T-helper 17 cell (primary cell): ENCODE results near the gene ZC3HAV1. TPM values are rescaled to one million over a fixed set of nuclear protein-coding genes. Genes with fewer than 3 reads are reported as not detected.

Experiments
- ATAC-seq: fragments of 150-1000 bp; cut with Tn5 transposase; 2 replicates; pipeline ENCODE4 v1.10.0; 2021; ENCODE audit warnings: mild to moderate bottlenecking, moderate library complexity
- DNase-seq, 3 donors: peaks; one replicate each; pipeline versions ENCODE4 v3.0.0 to v3.0.0-alpha.2; 2020 to 2021
- H3K9me3 ChIP-seq: one replicate; pipeline ENCODE4 v1.7.0; 2013; ENCODE audit warnings: low read length, mild to moderate bottlenecking; ENCODE audit not compliant: control insufficient read depth, poor library complexity, severe bottlenecking
- H3K27ac Mint-ChIP-seq: one replicate; pipeline ENCODE4 v1.8.0; 2022; ENCODE audit warnings: mild to moderate bottlenecking, moderate library complexity, mixed read lengths
- H3K27me3 Mint-ChIP-seq: one replicate; pipeline ENCODE4 v1.8.0; 2022; ENCODE audit warnings: mixed read lengths
- H3K36me3 Mint-ChIP-seq: one replicate; pipeline ENCODE4 v1.8.0; 2022; ENCODE audit warnings: low read depth, mixed read lengths
- H3K4me1 Mint-ChIP-seq: one replicate; pipeline ENCODE4 v1.8.0; 2022; ENCODE audit warnings: mild to moderate bottlenecking, mixed read lengths
- H3K4me3 Mint-ChIP-seq: one replicate; pipeline ENCODE4 v1.8.0; 2022; ENCODE audit warnings: mild to moderate bottlenecking, moderate library complexity, mixed read lengths
- total RNA-seq, 4 donors: library from RNA in 2 of 4; stranded (reverse) in 2 of 4; gene quantifications; one replicate each; pipeline ENCODE4 v1.2.3 and lab custom pipeline; 2022 to 2026

ZC3HAV1 gene
- total RNA-seq, 2 donors from 2014 or later: 154 to 177 TPM

- no peaks in the 10 kb centered on the region for H3K27me3 Mint-ChIP-seq
- no peak for DNase-seq
- peaks cover 14% of the 10 kb centered on the region for H3K4me1 Mint-ChIP-seq
- no peak overlapping the region for H3K4me3 Mint-ChIP-seq
- peak overlapping the region; percentile 82 for H3K27ac Mint-ChIP-seq
- no peaks in the 10 kb centered on the region for H3K9me3 ChIP-seq
- no peak for ATAC-seq
- peaks cover 6% of the 10 kb centered on the region for H3K36me3 Mint-ChIP-seq
Observed at GRCh38 chr7:139054101-139054500, 55.4 kb downstream of the ZC3HAV1 start.

- Mint-ChIP-seq H3K4me1 (peaks cover 21% of the 10 kb centered on the region), H3K27me3 (no peaks in the 10 kb centered on the region), H3K27ac (peak overlapping the region; percentile 68), H3K36me3 (peaks cover 5% of the 10 kb centered on the region), H3K4me3 (no peak overlapping the region)
- no peak for ATAC-seq
- DNase-seq: no peak
- H3K9me3 ChIP-seq: no peaks in the 10 kb centered on the region
Observed at GRCh38 chr7:139051655-139052054, 57.9 kb downstream of the ZC3HAV1 start.

- Mint-ChIP-seq H3K4me1 (peaks cover 35% of the 10 kb centered on the region), H3K27ac (peak overlapping the region; percentile 68), H3K4me3 (peak overlapping the region; percentile 36), H3K36me3 (peaks cover 11% of the 10 kb centered on the region), H3K27me3 (no peaks in the 10 kb centered on the region)
- ATAC-seq (no peak), DNase-seq (no peak)
- no peaks in the 10 kb centered on the region for H3K9me3 ChIP-seq
Observed at GRCh38 chr7:139049936-139050335, 59.6 kb downstream of the ZC3HAV1 start.

GRCh38 chr7:139049111-139049510 is 60.4 kb downstream of the ZC3HAV1 start:
- DNase-seq (no peak), ATAC-seq (no peak)
- Mint-ChIP-seq H3K36me3 (peaks cover 10% of the 10 kb centered on the region), H3K27me3 (no peaks in the 10 kb centered on the region), H3K4me3 (peak overlapping the region; percentile 36), H3K27ac (peak overlapping the region; percentile 68), H3K4me1 (peaks cover 42% of the 10 kb centered on the region)
- H3K9me3 ChIP-seq: no peaks in the 10 kb centered on the region

GRCh38 chr7:139047970-139048369 is 61.5 kb downstream of the ZC3HAV1 start:
- H3K27me3 Mint-ChIP-seq: no peaks in the 10 kb centered on the region
- peaks cover 11% of the 10 kb centered on the region for H3K36me3 Mint-ChIP-seq
- no peak for ATAC-seq
- peak overlapping the region; percentile 68 for H3K27ac Mint-ChIP-seq
- H3K4me3 Mint-ChIP-seq: no peak overlapping the region
- peaks cover 49% of the 10 kb centered on the region for H3K4me1 Mint-ChIP-seq
- no peaks in the 10 kb centered on the region for H3K9me3 ChIP-seq
- no peak for DNase-seq

GRCh38 chr7:139046143-139046542 is 63.4 kb downstream of the ZC3HAV1 start:
- peaks cover 58% of the 10 kb centered on the region for H3K4me1 Mint-ChIP-seq
- H3K36me3 Mint-ChIP-seq: peaks cover 12% of the 10 kb centered on the region
- H3K27me3 Mint-ChIP-seq: no peaks in the 10 kb centered on the region
- no peaks in the 10 kb centered on the region for H3K9me3 ChIP-seq
- DNase-seq (no peak), ATAC-seq (no peak)
- peak overlapping the region; percentile 50 for H3K4me3 Mint-ChIP-seq
- peak overlapping the region; percentile 72 for H3K27ac Mint-ChIP-seq

- H3K27me3 Mint-ChIP-seq: no peaks in the 10 kb centered on the region
- no peaks in the 10 kb centered on the region for H3K9me3 ChIP-seq
- peak overlapping the region; percentile 15 for H3K4me3 Mint-ChIP-seq
- peak overlapping the region; percentile 72 for H3K27ac Mint-ChIP-seq
- H3K4me1 Mint-ChIP-seq: peaks cover 65% of the 10 kb centered on the region
- DNase-seq (no peak), ATAC-seq (peak; percentile 40)
- peaks cover 13% of the 10 kb centered on the region for H3K36me3 Mint-ChIP-seq
Observed at GRCh38 chr7:139044813-139045794, 64.4 kb downstream of the ZC3HAV1 start.

- Mint-ChIP-seq H3K4me3 (peak overlapping the region; percentile 56), H3K4me1 (peaks cover 59% of the 10 kb centered on the region)
Observed at GRCh38 chr7:139043823-139044812, 65.4 kb downstream of the ZC3HAV1 start.

GRCh38 chr7:139041378-139042085 is 68.0 kb downstream of the ZC3HAV1 start:
- Mint-ChIP-seq H3K27ac (peak overlapping the region; percentile 59), H3K27me3 (no peaks in the 10 kb centered on the region), H3K36me3 (peaks cover 9% of the 10 kb centered on the region), H3K4me3 (peak overlapping the region; percentile 77), H3K4me1 (peaks cover 51% of the 10 kb centered on the region)
- ATAC-seq (peak; percentile 53), DNase-seq (no peak)
- no peaks in the 10 kb centered on the region for H3K9me3 ChIP-seq

More at GRCh38 chr7:139043823-139044812, 65.4 kb downstream of the ZC3HAV1 start:
- DNase-seq (peak; percentile 36 to 60 (median 38)), ATAC-seq (peak; percentile 78)
- H3K27me3 Mint-ChIP-seq: no peaks in the 10 kb centered on the region
- no peaks in the 10 kb centered on the region for H3K9me3 ChIP-seq
- H3K27ac Mint-ChIP-seq: peak overlapping the region; percentile 59
- H3K36me3 Mint-ChIP-seq: peaks cover 11% of the 10 kb centered on the region

GRCh38 chr7:139038691-139039090 is 70.8 kb downstream of the ZC3HAV1 start:
- H3K9me3 ChIP-seq: no peaks in the 10 kb centered on the region
- Mint-ChIP-seq H3K4me1 (peaks cover 35% of the 10 kb centered on the region), H3K27ac (peak overlapping the region; percentile 49), H3K4me3 (no peak overlapping the region), H3K36me3 (peaks cover 2% of the 10 kb centered on the region), H3K27me3 (no peaks in the 10 kb centered on the region)
- ATAC-seq (no peak), DNase-seq (no peak)

GRCh38 chr7:139036901-139037300 is 72.6 kb downstream of the ZC3HAV1 start:
- no peak for DNase-seq
- H3K27ac Mint-ChIP-seq: no peak overlapping the region
- no peaks in the 10 kb centered on the region for H3K9me3 ChIP-seq
- no peak for ATAC-seq
- H3K27me3 Mint-ChIP-seq: no peaks in the 10 kb centered on the region
- peaks cover 2% of the 10 kb centered on the region for H3K36me3 Mint-ChIP-seq
- H3K4me1 Mint-ChIP-seq: peaks cover 29% of the 10 kb centered on the region
- peak overlapping the region; percentile 78 for H3K4me3 Mint-ChIP-seq

- H3K9me3 ChIP-seq: no peaks in the 10 kb centered on the region
- H3K36me3 Mint-ChIP-seq: no peaks in the 10 kb centered on the region
- H3K4me3 Mint-ChIP-seq: peak within 1 kb of the TSS; percentile 86
- peaks cover 18% of the 10 kb centered on the region for H3K4me1 Mint-ChIP-seq
- DNase-seq (peak; percentile 10 to 40 (median 18)), ATAC-seq (peak; percentile 79)
- no peaks in the 10 kb centered on the region for H3K27me3 Mint-ChIP-seq
- peak within 1 kb of the TSS; percentile 27 for H3K27ac Mint-ChIP-seq
Observed at GRCh38 chr7:139035586-139036353, 73.8 kb downstream of the ZC3HAV1 start, which contains the start of gene ZC3HAV1L. Gene ZC3HAV1L (minus strand): TSS chr7:139036042. CDS start chr7:139036017, 25 bp downstream.
